ENCODE measurements around the gene DNER.
"Not testable (repeated sequence)": the region's sequence is repeated elsewhere in the genome, so short reads cannot be mapped to it uniquely, and the experiment has no call there.

Gene DNER, protein sequence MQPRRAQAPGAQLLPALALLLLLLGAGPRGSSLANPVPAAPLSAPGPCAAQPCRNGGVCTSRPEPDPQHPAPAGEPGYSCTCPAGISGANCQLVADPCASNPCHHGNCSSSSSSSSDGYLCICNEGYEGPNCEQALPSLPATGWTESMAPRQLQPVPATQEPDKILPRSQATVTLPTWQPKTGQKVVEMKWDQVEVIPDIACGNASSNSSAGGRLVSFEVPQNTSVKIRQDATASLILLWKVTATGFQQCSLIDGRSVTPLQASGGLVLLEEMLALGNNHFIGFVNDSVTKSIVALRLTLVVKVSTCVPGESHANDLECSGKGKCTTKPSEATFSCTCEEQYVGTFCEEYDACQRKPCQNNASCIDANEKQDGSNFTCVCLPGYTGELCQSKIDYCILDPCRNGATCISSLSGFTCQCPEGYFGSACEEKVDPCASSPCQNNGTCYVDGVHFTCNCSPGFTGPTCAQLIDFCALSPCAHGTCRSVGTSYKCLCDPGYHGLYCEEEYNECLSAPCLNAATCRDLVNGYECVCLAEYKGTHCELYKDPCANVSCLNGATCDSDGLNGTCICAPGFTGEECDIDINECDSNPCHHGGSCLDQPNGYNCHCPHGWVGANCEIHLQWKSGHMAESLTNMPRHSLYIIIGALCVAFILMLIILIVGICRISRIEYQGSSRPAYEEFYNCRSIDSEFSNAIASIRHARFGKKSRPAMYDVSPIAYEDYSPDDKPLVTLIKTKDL

GRCh38 chr2:229714080-229714735, at the start of gene DNER:
TSS of gene DNER (minus strand) at chr2:229714555. CDS start at chr2:229714423, 132 bp downstream.
- Histone ChIP-seq H3K9me3 (ENCODE audit: control insufficient read depth, insufficient read depth, low read length) (no peaks in the 10 kb centered on the region), H3K27me3 (ENCODE audit: control insufficient read depth, insufficient read depth, low read length) (peaks cover 59% of the 10 kb centered on the region), H3K4me1 (ENCODE audit: control insufficient read depth, insufficient read depth, low read length) (peaks cover 5% of the 10 kb centered on the region), H3K36me3 (ENCODE audit: control insufficient read depth, insufficient read depth, low read length) (no peaks in the 10 kb centered on the region), H3K9ac (ENCODE audit: low read depth, low read length) (no peak within 1 kb of the TSS), H3K4me3 (ENCODE audit: low read depth, low read length) (peak within 1 kb of the TSS; percentile 65), H3K27ac (ENCODE audit: low read depth, low read length) (no peak within 1 kb of the TSS)

GRCh38 chr2:229761663-229762062, 47.3 kb upstream of the DNER start:
- no peak overlapping the region for H3K27ac ChIP-seq (ENCODE audit: low read depth, low read length)
- no peak overlapping the region for H3K4me3 ChIP-seq (ENCODE audit: low read depth, low read length)
- H3K9me3 ChIP-seq (ENCODE audit: control insufficient read depth, insufficient read depth, low read length), result no peaks in the 10 kb centered on the region
- no peaks in the 10 kb centered on the region for H3K27me3 ChIP-seq (ENCODE audit: control insufficient read depth, insufficient read depth, low read length)
- peaks cover 33% of the 10 kb centered on the region for H3K36me3 ChIP-seq (ENCODE audit: control insufficient read depth, insufficient read depth, low read length)
- no peak overlapping the region for H3K9ac ChIP-seq (ENCODE audit: low read depth, low read length)
- peaks cover 9% of the 10 kb centered on the region for H3K4me1 ChIP-seq (ENCODE audit: control insufficient read depth, insufficient read depth, low read length)

DNA sequence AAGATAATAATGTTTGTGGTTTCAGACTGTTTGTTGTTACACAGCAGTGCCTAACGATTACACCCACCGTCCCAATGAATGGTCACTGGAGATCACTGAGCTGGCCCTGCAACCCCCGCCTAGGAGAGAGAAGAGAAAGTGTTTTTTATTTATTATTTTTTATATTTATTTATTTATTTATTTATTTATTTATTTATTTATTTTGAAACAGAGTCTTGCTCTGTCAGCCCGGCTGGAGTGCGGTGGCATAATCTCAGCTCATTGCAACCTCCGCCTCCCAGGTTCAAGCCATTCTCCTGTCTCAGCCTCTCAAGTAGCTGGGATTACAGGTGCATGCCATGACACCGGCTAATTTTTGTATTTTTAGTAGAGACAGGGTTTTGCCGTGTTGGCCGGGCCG, 43.1 kb upstream of the DNER start:
- not testable (repeated sequence) for H3K27me3 ChIP-seq (ENCODE audit: control insufficient read depth, insufficient read depth, low read length); H3K4me3 ChIP-seq (ENCODE audit: low read depth, low read length); H3K9me3 ChIP-seq (ENCODE audit: control insufficient read depth, insufficient read depth, low read length); H3K27ac ChIP-seq (ENCODE audit: low read depth, low read length); H3K9ac ChIP-seq (ENCODE audit: low read depth, low read length); H3K36me3 ChIP-seq (ENCODE audit: control insufficient read depth, insufficient read depth, low read length); H3K4me1 ChIP-seq (ENCODE audit: control insufficient read depth, insufficient read depth, low read length)

- Histone ChIP-seq H3K27ac (ENCODE audit: low read depth, low read length) (no peak overlapping the region), H3K27me3 (ENCODE audit: control insufficient read depth, insufficient read depth, low read length) (no peaks in the 10 kb centered on the region), H3K36me3 (ENCODE audit: control insufficient read depth, insufficient read depth, low read length) (no peaks in the 10 kb centered on the region), H3K9ac (ENCODE audit: low read depth, low read length) (no peak overlapping the region), H3K4me3 (ENCODE audit: low read depth, low read length) (no peak overlapping the region), H3K4me1 (ENCODE audit: control insufficient read depth, insufficient read depth, low read length) (no peaks in the 10 kb centered on the region; the same call in 1 of the 2 replicates), H3K9me3 (ENCODE audit: control insufficient read depth, insufficient read depth, low read length) (no peaks in the 10 kb centered on the region)
Measured at GRCh38 chr2:229752970-229753729, 38.8 kb upstream of the DNER start.

DNA sequence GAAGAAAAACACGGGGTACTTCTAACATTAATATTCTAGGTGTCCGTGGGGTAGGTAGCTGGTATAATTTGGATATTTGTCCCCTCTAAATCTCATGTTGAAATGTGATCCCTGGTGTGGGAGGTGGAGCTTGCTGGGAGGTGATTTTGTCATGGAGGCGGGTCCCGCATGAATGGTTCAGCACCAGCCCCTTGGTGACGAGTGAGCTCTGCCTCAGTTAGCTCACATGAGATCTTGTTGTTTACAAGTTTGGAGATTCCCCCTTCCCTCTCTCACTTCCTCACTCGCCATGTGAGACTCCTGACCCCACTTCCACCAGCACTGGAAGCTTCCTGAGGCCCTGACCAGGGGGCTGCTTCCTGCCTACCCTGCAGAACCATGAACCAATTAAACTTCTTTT, 35.4 kb upstream of the DNER start:
- peaks cover 1% of the 10 kb centered on the region; the same call in 1 of the 2 replicates for H3K9me3 ChIP-seq (ENCODE audit: control insufficient read depth, insufficient read depth, low read length)
- no peak overlapping the region for H3K4me3 ChIP-seq (ENCODE audit: low read depth, low read length)

GRCh38 chr2:229748950-229749349, 34.6 kb upstream of the DNER start:
- Histone ChIP-seq H3K27me3 (ENCODE audit: control insufficient read depth, insufficient read depth, low read length) (no peaks in the 10 kb centered on the region), H3K4me3 (ENCODE audit: low read depth, low read length) (no peak overlapping the region), H3K9ac (ENCODE audit: low read depth, low read length) (no peak overlapping the region), H3K27ac (ENCODE audit: low read depth, low read length) (no peak overlapping the region), H3K4me1 (ENCODE audit: control insufficient read depth, insufficient read depth, low read length) (no peaks in the 10 kb centered on the region; the same call in 1 of the 2 replicates), H3K9me3 (ENCODE audit: control insufficient read depth, insufficient read depth, low read length) (peaks cover 8% of the 10 kb centered on the region; the same call in 1 of the 2 replicates), H3K36me3 (ENCODE audit: control insufficient read depth, insufficient read depth, low read length) (no peaks in the 10 kb centered on the region)

More for the DNA sequence above, 35.4 kb upstream of the DNER start:
- Histone ChIP-seq H3K9ac (ENCODE audit: low read depth, low read length) (no peak overlapping the region), H3K27me3 (ENCODE audit: control insufficient read depth, insufficient read depth, low read length) (no peaks in the 10 kb centered on the region), H3K36me3 (ENCODE audit: control insufficient read depth, insufficient read depth, low read length) (no peaks in the 10 kb centered on the region), H3K27ac (ENCODE audit: low read depth, low read length) (no peak overlapping the region), H3K4me1 (ENCODE audit: control insufficient read depth, insufficient read depth, low read length) (no peaks in the 10 kb centered on the region; the same call in 1 of the 2 replicates)

GRCh38 chr2:229742691-229743090, 28.3 kb upstream of the DNER start:
- H3K4me3 ChIP-seq (ENCODE audit: low read depth, low read length); H3K36me3 ChIP-seq (ENCODE audit: control insufficient read depth, insufficient read depth, low read length); H3K27ac ChIP-seq (ENCODE audit: low read depth, low read length); H3K9ac ChIP-seq (ENCODE audit: low read depth, low read length); H3K27me3 ChIP-seq (ENCODE audit: control insufficient read depth, insufficient read depth, low read length); H3K4me1 ChIP-seq (ENCODE audit: control insufficient read depth, insufficient read depth, low read length): not testable (repeated sequence)
- peaks cover 30% of the 10 kb centered on the region for H3K9me3 ChIP-seq (ENCODE audit: control insufficient read depth, insufficient read depth, low read length)

GRCh38 chr2:229740279-229740678, 25.9 kb upstream of the DNER start:
- Histone ChIP-seq H3K9me3 (ENCODE audit: control insufficient read depth, insufficient read depth, low read length) (peaks cover 39% of the 10 kb centered on the region), H3K4me1 (ENCODE audit: control insufficient read depth, insufficient read depth, low read length) (no peaks in the 10 kb centered on the region), H3K9ac (ENCODE audit: low read depth, low read length) (no peak overlapping the region), H3K27me3 (ENCODE audit: control insufficient read depth, insufficient read depth, low read length) (no peaks in the 10 kb centered on the region), H3K27ac (ENCODE audit: low read depth, low read length) (no peak overlapping the region), H3K4me3 (ENCODE audit: low read depth, low read length) (no peak overlapping the region), H3K36me3 (ENCODE audit: control insufficient read depth, insufficient read depth, low read length) (no peaks in the 10 kb centered on the region)

DNA sequence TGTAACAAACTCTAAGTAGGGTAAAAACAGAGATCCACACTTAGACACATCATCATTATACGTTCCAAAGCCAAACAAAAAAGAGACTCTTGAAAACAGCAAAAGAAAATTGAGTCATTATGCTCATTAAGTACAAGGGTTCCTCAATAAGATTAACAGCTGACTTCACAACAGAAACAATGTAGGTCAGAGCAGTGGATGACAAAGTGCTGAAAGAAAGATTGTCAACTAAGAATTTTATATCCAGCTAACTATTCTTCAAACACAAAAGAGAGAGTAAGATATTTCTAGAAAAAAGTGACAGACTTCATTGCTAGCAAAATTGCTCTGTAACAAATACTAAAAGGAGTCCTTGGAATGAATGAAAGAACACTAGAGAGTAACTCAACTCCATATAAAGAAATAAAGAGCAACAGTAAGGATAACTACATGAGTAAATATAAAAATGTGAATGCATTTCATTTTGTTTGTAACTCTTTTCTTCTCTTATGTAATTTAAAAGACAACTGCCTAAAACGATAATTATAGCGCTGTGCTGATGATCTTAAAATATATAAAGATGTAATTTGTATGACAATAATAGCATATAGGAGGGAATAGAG, 23.8 kb upstream of the DNER start:
- no peaks in the 10 kb centered on the region for H3K36me3 ChIP-seq (ENCODE audit: control insufficient read depth, insufficient read depth, low read length)
- H3K9me3 ChIP-seq (ENCODE audit: control insufficient read depth, insufficient read depth, low read length), result peaks cover 30% of the 10 kb centered on the region
- H3K4me3 ChIP-seq (ENCODE audit: low read depth, low read length), result no peak overlapping the region
- H3K27ac ChIP-seq (ENCODE audit: low read depth, low read length), result no peak overlapping the region
- H3K27me3 ChIP-seq (ENCODE audit: control insufficient read depth, insufficient read depth, low read length), result no peaks in the 10 kb centered on the region
- H3K9ac ChIP-seq (ENCODE audit: low read depth, low read length), result no peak overlapping the region
- H3K4me1 ChIP-seq (ENCODE audit: control insufficient read depth, insufficient read depth, low read length), result peaks cover 16% of the 10 kb centered on the region

DNA sequence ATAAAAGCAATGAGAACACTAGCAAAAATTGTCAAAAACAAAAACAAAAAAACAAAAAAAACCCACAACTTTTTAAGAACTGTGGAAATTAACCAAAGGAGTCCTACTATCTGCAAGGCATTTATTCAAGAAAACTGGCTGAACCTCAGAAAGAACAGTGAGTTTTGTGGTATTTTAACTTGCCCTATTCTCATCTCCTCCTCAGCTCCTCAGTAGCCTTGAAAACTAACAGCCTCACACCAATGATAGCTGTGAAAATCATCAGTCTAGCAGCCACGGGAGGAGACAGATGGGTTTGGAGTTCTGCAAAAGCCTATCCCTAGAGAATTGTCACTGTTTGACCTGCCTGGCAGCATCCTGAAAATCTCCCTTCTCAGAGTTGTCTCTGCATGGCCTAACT, 20.1 kb upstream of the DNER start:
- Histone ChIP-seq H3K4me1 (ENCODE audit: control insufficient read depth, insufficient read depth, low read length) (peaks cover 20% of the 10 kb centered on the region), H3K9me3 (ENCODE audit: control insufficient read depth, insufficient read depth, low read length) (peaks cover 17% of the 10 kb centered on the region), H3K9ac (ENCODE audit: low read depth, low read length) (peak overlapping the region; percentile 13; the same call in 1 of the 2 replicates), H3K27me3 (ENCODE audit: control insufficient read depth, insufficient read depth, low read length) (no peaks in the 10 kb centered on the region), H3K27ac (ENCODE audit: low read depth, low read length) (peak overlapping the region; percentile 5), H3K4me3 (ENCODE audit: low read depth, low read length) (no peak overlapping the region), H3K36me3 (ENCODE audit: control insufficient read depth, insufficient read depth, low read length) (no peaks in the 10 kb centered on the region)

Data from HUES48 (cell line).